Lower leg skin (tissue), 4 donors: ENCODE measurements around the gene KRTAP15-1. TPM values are rescaled to one million over a fixed set of nuclear protein-coding genes. Genes with fewer than 3 reads are reported as not detected.

ENCODE experiments used
- DNase-seq, 2 donors: peaks; one replicate each; pipeline ENCODE4 v3.0.0-alpha.2; 2019; ENCODE audit warnings: low spot score in 2 of 2
- H3K4me3 ChIP-seq: fragments of 200-600 bp; sonication (generic); 2 replicates; pipeline ENCODE4 v1.5.1; 2017; ENCODE audit warnings: mild to moderate bottlenecking, low read depth; ENCODE audit not compliant: poor library complexity, severe bottlenecking
- POLR2A ChIP-seq, 2 donors: fragments of 450-650 bp; IDR thresholded peaks; one replicate each; pipeline ENCODE4 v1.6.1; 2016 to 2017; ENCODE audit warnings: antibody characterized with exemption in 2 of 2, mild to moderate bottlenecking in 1 of 2, moderate library complexity in 1 of 2
- WGBS, 2 donors: methylation state at CpG; one replicate each; pipeline ENCODE4 v1.1.5; 2018; 5-methylcytosine and 5-hydroxymethylcytosine counted together
- intact Hi-C: fragments of 100-400 bp; cut with DNase I; formaldehyde crosslinking; loops from one replicate; pipeline ENCODE4 v1.15.0; 2023; ENCODE audit warnings: low total_unique reads
- total RNA-seq, 4 donors: library from RNA; depleted of rRNA; stranded (reverse); fragments of >200 nt; gene quantifications; one replicate each; pipeline ENCODE4 v1.1.0, GENCODE V29; 2016
- TF ChIP-seq, protein P1 (sequence below), 3 donors: fragments of 450-650 bp; IDR thresholded peaks; one replicate each; pipeline ENCODE4 v1.5.1; 2016; ENCODE audit warnings: antibody characterized with exemption in 3 of 3, mild to moderate bottlenecking in 3 of 3, moderate library complexity in 2 of 3

Gene KRTAP15-1
- total RNA-seq, 4 donors from 2014 or later = not detected

DNA sequence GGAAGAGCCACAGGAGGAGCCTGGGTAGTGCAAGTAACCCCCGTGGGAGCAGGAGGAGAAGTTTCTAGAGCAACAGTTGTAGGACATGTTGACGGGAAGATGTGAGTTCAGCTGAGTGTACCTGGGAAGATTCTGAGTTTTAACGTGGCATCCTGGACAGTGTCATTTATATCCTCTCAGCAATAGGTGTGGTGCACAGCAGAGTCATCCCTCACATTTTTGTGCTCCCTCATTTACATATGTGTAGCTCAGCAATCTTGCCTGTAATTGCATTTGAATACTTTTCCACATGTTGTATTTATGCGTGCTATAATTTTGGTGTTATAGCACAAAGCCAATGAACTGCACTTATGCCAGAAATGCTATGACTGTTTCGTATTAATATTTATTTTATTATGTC lies 14.2 kb upstream of the KRTAP15-1 start, which contains the start of gene KRTAP13-3:
KRTAP13-3 (minus strand) TSS at position 101 of the 400 bp plus-strand sequence; CDS start at position 87, 14 bp downstream.
- intact Hi-C loops = no loop called here
- WGBS, 2 donors = 74% methylated on average over 5 of the region's 5 CpGs

DNA sequence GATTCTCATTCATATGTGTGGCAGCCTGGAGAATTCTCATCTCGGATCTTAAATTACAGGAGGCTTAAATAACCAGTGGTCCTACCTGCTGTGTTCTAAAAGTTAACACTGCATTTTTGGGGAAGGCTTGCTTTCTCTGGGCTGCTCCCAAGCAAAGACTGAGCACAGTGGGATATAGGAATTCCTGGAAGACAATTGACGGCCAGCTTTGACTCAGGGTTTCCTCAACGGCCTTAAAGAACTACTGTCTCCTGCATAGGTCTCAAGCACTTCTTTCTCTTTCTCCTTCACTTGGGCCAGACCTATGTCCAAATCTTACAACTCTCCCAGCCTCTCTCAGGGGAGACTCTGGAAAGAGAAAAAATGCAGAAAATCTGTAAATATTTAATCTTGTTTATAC lies 13.3 kb upstream of the KRTAP15-1 start:
- intact Hi-C loops = no loop called here
- TF ChIP-seq POLR2A (IDR thresholded peaks at IDR 0.05) = no peak
- TF ChIP-seq, protein P1, sequence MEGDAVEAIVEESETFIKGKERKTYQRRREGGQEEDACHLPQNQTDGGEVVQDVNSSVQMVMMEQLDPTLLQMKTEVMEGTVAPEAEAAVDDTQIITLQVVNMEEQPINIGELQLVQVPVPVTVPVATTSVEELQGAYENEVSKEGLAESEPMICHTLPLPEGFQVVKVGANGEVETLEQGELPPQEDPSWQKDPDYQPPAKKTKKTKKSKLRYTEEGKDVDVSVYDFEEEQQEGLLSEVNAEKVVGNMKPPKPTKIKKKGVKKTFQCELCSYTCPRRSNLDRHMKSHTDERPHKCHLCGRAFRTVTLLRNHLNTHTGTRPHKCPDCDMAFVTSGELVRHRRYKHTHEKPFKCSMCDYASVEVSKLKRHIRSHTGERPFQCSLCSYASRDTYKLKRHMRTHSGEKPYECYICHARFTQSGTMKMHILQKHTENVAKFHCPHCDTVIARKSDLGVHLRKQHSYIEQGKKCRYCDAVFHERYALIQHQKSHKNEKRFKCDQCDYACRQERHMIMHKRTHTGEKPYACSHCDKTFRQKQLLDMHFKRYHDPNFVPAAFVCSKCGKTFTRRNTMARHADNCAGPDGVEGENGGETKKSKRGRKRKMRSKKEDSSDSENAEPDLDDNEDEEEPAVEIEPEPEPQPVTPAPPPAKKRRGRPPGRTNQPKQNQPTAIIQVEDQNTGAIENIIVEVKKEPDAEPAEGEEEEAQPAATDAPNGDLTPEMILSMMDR (IDR thresholded peaks at IDR 0.05) = no peak
- DNase-seq = no peak
- H3K4me3 ChIP-seq = no peak overlapping the region
- WGBS, 2 donors = 79% methylated on average over 3 of the region's 3 CpGs

More for the DNA sequence above, 14.2 kb upstream of the KRTAP15-1 start, which contains the start of gene KRTAP13-3:
- TF ChIP-seq, protein P1 (IDR thresholded peaks at IDR 0.05) = no peak
- no peak for TF ChIP-seq POLR2A (IDR thresholded peaks at IDR 0.05)
- no peak within 1 kb of the TSS for H3K4me3 ChIP-seq
- DNase-seq = no peak

DNA sequence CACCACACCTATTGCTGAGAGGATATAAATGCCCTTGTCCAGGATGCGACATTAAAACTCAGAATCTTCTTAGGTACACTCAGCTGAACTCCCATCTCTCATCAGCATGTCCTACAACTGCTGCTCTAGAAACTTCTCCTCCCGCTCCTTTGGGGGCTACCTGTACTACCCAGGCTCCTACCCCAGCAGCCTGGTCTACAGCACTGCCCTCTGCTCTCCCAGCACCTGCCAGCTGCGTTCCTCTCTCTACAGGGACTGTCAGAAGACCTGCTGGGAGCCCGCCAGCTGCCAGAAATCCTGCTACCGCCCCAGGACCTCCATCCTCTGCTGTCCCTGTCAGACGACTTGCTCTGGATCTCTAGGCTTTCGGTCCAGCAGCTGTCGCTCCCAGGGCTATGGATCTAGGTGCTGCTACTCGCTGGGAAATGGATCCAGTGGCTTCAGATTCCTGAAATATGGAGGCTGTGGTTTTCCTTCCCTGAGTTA lies 9.9 kb upstream of the KRTAP15-1 start, which contains the start of gene KRTAP13-4:
KRTAP13-4 (plus strand) TSS at position 51 of the 486 bp plus-strand sequence; CDS start at position 107, 56 bp downstream.
- intact Hi-C loops = no loop called here
- H3K4me3 ChIP-seq = no peak within 1 kb of the TSS
- DNase-seq = no peak
- WGBS, 2 donors = 81 to 83% methylated on average over 9 of the region's 9 CpGs
- TF ChIP-seq, protein P1 (IDR thresholded peaks at IDR 0.05) = no peak
- TF ChIP-seq POLR2A (IDR thresholded peaks at IDR 0.05) = no peak

DNA sequence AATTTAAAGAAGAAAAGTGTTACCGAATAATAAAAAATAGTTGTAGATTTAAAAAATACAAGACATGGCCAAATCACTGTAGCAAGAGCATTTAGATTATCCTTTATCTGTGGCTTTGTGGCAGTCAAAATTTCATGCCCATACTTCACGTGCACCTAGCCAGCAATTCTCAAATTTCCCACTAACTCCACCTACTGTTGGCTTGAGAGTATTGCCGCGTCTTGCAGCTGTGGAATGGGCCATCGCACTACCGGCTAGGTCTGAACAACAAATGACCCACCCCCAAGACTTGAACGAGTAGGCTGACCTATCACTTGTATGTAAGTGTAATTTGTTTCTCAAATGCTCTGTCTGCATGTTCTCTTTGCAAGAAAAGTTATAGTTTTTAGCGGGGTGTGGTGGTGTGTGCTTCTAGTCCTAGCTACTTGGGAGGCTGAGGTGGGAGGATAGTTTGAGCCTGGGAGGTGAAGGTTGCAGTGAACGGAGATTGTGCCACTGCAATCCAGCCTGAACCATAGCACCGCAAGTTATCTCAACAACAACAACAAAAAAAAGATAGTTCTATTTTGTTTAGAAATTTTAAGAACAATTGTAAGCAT lies 5.9 kb upstream of the KRTAP15-1 start:
- no peak overlapping the region for H3K4me3 ChIP-seq
- intact Hi-C loops = no loop called here
- 45 to 49% methylated on average over 10 of the region's 10 CpGs for WGBS, 2 donors
- TF ChIP-seq, protein P1 (IDR thresholded peaks at IDR 0.05) = no peak
- TF ChIP-seq POLR2A (IDR thresholded peaks at IDR 0.05) = no peak
- DNase-seq = no peak

DNA sequence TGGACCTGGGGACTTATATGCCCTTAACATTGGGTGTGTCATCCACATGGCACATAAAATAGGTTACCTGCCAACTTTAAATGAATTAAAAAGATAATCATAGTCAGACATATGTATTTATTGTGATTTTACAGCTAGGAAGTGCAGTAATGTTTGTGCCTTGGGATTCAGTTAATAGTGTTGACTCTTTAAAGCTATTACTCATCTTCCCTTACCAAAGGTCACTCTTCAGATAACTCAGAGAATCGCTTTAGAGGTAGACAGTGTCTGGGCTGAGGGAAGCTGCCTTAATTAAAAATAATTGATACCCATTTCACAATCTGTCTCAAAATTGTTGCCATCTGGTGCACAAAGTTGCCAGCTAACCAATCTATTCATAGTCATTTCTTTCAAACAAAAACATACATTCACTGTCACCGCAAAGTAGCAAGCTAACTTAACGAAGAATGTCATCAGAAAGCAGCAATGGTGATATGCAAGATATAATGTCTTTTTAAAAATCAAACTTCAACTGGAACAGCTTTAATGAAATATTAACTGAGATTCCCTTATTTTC lies 3.0 kb upstream of the KRTAP15-1 start:
- intact Hi-C loops = no loop called here
- DNase-seq = no peak

More for the DNA sequence above, 3.0 kb upstream of the KRTAP15-1 start:
- TF ChIP-seq POLR2A (IDR thresholded peaks at IDR 0.05) = no peak
- TF ChIP-seq, protein P1 (IDR thresholded peaks at IDR 0.05) = no peak
- H3K4me3 ChIP-seq = no peak overlapping the region
- WGBS, 2 donors = 74 to 81% methylated on average over 3 of the region's 3 CpGs
